ENCODE measurements around the gene POC1B. TPM values are rescaled to one million over a fixed set of nuclear protein-coding genes. Genes with fewer than 3 reads are reported as not detected.
A peak's percentile ranks its signal among the peaks of the same experiment; 100 is the strongest.

Gene POC1B
- total and polyA plus RNA-seq, 4 experiments from 2014 or later, result 19.8 to 46.3 (median 24.8) TPM

DNA sequence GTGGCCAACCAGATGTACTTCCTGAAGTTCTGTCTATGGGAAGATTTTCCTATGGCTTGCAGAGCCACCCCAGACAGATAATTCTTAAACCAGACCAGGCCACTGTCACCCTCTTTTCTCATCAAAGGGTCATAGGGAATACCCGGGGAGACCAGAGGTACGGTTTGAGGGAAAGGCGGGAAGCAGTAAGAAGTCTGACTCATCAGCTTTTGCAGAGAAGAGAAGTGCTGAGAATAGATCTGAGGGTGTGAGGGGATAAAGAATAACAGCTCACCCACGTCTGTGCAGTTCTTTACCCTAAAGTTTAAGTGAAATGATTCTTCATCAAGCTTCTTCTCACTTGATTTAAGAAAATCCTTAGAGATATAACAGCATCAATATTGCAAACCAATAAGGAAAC, 21.3 kb upstream of the POC1B start:
- Histone ChIP-seq H3K9me3 (ENCODE audit: control insufficient read depth in 1 of 2, low read length in 2 of 2) (no peaks in the 10 kb centered on the region), H3K27ac (ENCODE audit: low read depth, low read length) (no peak overlapping the region), H3K4me1 (ENCODE audit: insufficient read depth, low read length) (no peaks in the 10 kb centered on the region), H3K4me3 (ENCODE audit: low read length in 2 of 2) (no peak overlapping the region), H3K27me3 (ENCODE audit: insufficient read depth, low read length) (no peaks in the 10 kb centered on the region), H3K36me3 (ENCODE audit: insufficient read depth, low read length) (no peaks in the 10 kb centered on the region)
- peak overlapping the region in 1 of 7 donors; percentile 5 for H3K27ac Mint-ChIP-seq
- H3K4me1 Mint-ChIP-seq, result peaks cover 4 to 14% (median 9%) of the 10 kb centered on the region in 4 donors
- no peak for DNase-seq
- POLR2A ChIA-PET (ENCODE audit: partially characterized antibody), result no interaction called here
- CTCF ChIA-PET (ENCODE audit: partially characterized antibody), result interaction anchor here (0.9 to 2.1 kb wide), 5 partner anchors 15 to 556 kb away, joined by 3 to 7 read pairs (median 4); no protein-coding TSS in a partner anchor
- peaks cover 0 to 3% of the 10 kb centered on the region in 2 donors for H3K27me3 Mint-ChIP-seq
- H3K36me3 Mint-ChIP-seq, result no peaks in the 10 kb centered on the region
- intact Hi-C loops (cut with micrococcal nuclease), result loop anchor here (10.0 kb wide), 1 partner anchor 788 kb away; no protein-coding TSS in a partner anchor
- H3K4me3 Mint-ChIP-seq, result no peak overlapping the region
- H3K9me3 Mint-ChIP-seq, result peaks cover 0 to 3% (median 0%) of the 10 kb centered on the region in 8 donors

DNA sequence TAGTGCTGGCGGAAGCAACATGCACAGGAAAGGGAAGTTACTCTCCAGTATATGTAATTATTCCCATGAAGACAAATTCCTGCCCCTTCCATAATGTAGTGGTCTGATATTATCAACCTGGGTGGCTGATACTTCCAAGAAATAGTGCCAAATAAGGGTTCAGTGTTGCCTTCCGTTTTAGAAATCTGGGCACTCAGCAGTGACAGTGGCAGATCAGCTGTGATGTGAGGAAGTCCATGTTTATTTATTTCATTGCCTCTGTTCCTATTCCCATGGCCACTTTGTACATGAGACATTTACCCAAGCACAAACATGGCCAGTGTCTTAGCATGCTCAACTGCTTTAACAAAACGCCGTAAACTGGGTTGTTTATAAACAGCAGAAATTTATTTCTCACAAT, 20.3 kb upstream of the POC1B start:
- H3K4me3 ChIP-seq (ENCODE audit: low read length in 2 of 2), result no peak overlapping the region
- peaks cover 0 to 3% of the 10 kb centered on the region in 2 donors for H3K27me3 Mint-ChIP-seq
- no peaks in the 10 kb centered on the region for H3K9me3 ChIP-seq (ENCODE audit: control insufficient read depth in 1 of 2, low read length in 2 of 2)
- intact Hi-C loops (cut with micrococcal nuclease), result loop anchor here (10.0 kb wide), 1 partner anchor 789 kb away; no protein-coding TSS in a partner anchor
- H3K36me3 ChIP-seq (ENCODE audit: insufficient read depth, low read length), result no peaks in the 10 kb centered on the region
- H3K27me3 ChIP-seq (ENCODE audit: insufficient read depth, low read length), result no peaks in the 10 kb centered on the region
- H3K4me1 ChIP-seq (ENCODE audit: insufficient read depth, low read length), result no peaks in the 10 kb centered on the region
- peaks cover 4 to 16% (median 10%) of the 10 kb centered on the region in 4 donors for H3K4me1 Mint-ChIP-seq
- H3K9me3 Mint-ChIP-seq, result no peaks in the 10 kb centered on the region
- no peak for DNase-seq
- CTCF ChIA-PET (ENCODE audit: partially characterized antibody), result interaction anchor here (3.7 to 4.3 kb wide), 2 partner anchors 313 to 619 kb away, joined by 21 to 51 read pairs; no protein-coding TSS in a partner anchor
- no peak overlapping the region for H3K27ac Mint-ChIP-seq
- no peaks in the 10 kb centered on the region for H3K36me3 Mint-ChIP-seq
- H3K27ac ChIP-seq (ENCODE audit: low read depth, low read length), result no peak overlapping the region
- H3K4me3 Mint-ChIP-seq, result no peak overlapping the region
- POLR2A ChIA-PET (ENCODE audit: partially characterized antibody), result no interaction called here

DNA sequence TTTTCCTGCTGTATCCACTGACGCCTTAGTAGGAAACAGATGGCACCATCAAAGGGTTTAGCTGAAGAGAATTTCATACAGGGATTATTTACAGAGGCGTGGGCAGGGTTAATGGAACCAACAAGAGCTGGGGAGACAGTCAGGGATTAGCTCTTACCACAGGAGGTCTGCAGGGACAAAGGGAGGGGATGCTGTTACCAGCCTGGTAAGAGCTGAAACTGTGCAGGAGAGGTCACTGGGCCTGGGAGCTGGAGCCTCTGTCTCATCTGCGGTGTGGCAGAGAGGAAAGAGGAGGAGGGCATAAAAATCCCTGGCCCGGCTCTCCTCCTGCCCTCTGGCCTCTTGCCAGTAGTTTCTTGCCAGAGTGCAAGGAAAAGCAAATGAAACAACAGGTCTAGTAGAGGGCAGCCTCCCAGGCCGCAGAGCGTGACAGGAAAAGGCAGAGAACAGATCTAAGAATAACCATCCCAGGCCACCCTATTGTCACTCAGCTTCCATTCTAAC, 18.9 kb upstream of the POC1B start:
- Histone ChIP-seq H3K4me1 (ENCODE audit: insufficient read depth, low read length) (no peaks in the 10 kb centered on the region), H3K9me3 (ENCODE audit: control insufficient read depth in 1 of 2, low read length in 2 of 2) (no peaks in the 10 kb centered on the region), H3K27me3 (ENCODE audit: insufficient read depth, low read length) (no peaks in the 10 kb centered on the region), H3K36me3 (ENCODE audit: insufficient read depth, low read length) (no peaks in the 10 kb centered on the region), H3K27ac (ENCODE audit: low read depth, low read length) (no peak overlapping the region), H3K4me3 (ENCODE audit: low read length in 2 of 2) (no peak overlapping the region)
- no peak for DNase-seq
- peaks cover 0 to 3% of the 10 kb centered on the region in 2 donors for H3K27me3 Mint-ChIP-seq
- peaks cover 4 to 16% (median 10%) of the 10 kb centered on the region in 4 donors for H3K4me1 Mint-ChIP-seq
- POLR2A ChIA-PET (ENCODE audit: partially characterized antibody), result no interaction called here
- intact Hi-C loops (cut with micrococcal nuclease), result loop anchor here (5.0 to 10.0 kb wide), 2 partner anchors 708 to 790 kb away; no protein-coding TSS in a partner anchor
- CTCF ChIA-PET (ENCODE audit: partially characterized antibody), result interaction anchor here (0.8 to 6.5 kb wide), 16 partner anchors 17 to 1414 kb away, joined by 3 to 134 read pairs (median 6); partner anchors contain the start of gene GALNT4
- H3K27ac Mint-ChIP-seq, result peak overlapping the region in 2 of 7 donors; percentile 46 to 48
- no peaks in the 10 kb centered on the region for H3K9me3 Mint-ChIP-seq
- H3K4me3 Mint-ChIP-seq, result no peak overlapping the region
- peaks cover 0 to 1% of the 10 kb centered on the region in 2 donors for H3K36me3 Mint-ChIP-seq

DNA sequence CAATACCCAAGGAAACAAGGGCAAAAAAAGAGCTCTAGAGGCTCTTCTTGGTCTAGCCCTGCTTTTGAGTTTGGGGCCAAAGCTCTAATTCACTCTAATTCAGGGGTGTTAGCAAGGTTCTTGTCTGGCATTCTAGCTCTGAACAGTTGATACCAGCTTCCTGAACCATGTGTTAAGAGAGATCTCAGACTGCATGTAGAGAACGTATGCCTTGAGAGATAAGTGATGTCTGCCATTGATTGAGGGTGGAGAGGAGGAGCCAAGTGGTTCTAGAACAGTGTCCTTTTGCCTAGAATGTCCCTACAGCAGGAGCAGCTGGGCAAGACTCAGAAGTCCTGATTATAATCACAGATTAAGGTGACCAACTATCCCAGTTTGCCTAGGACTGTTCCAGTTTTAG, 18.2 kb upstream of the POC1B start:
- Mint-ChIP-seq H3K4me1 (peaks cover 4 to 16% (median 10%) of the 10 kb centered on the region in 4 donors), H3K27ac (peak overlapping the region in 1 of 7 donors; percentile 32), H3K9me3 (no peaks in the 10 kb centered on the region), H3K27me3 (peaks cover 0 to 3% of the 10 kb centered on the region in 2 donors), H3K36me3 (peaks cover 0 to 1% of the 10 kb centered on the region in 2 donors), H3K4me3 (no peak overlapping the region)
- CTCF ChIA-PET (ENCODE audit: partially characterized antibody), result interaction anchor here (0.8 to 6.5 kb wide), 31 partner anchors 8 to 1415 kb away, joined by 3 to 134 read pairs (median 5); partner anchors contain the start of gene GALNT4
- H3K4me1 ChIP-seq (ENCODE audit: insufficient read depth, low read length), result no peaks in the 10 kb centered on the region
- H3K27me3 ChIP-seq (ENCODE audit: insufficient read depth, low read length), result no peaks in the 10 kb centered on the region
- H3K36me3 ChIP-seq (ENCODE audit: insufficient read depth, low read length), result no peaks in the 10 kb centered on the region
- no peak for DNase-seq
- POLR2A ChIA-PET (ENCODE audit: partially characterized antibody), result no interaction called here
- no peak overlapping the region for H3K4me3 ChIP-seq (ENCODE audit: low read length in 2 of 2)
- intact Hi-C loops (cut with micrococcal nuclease), result loop anchor here (5.0 to 10.0 kb wide), 2 partner anchors 708 to 791 kb away; no protein-coding TSS in a partner anchor
- H3K27ac ChIP-seq (ENCODE audit: low read depth, low read length), result no peak overlapping the region
- H3K9me3 ChIP-seq (ENCODE audit: control insufficient read depth in 1 of 2, low read length in 2 of 2), result no peaks in the 10 kb centered on the region

DNA sequence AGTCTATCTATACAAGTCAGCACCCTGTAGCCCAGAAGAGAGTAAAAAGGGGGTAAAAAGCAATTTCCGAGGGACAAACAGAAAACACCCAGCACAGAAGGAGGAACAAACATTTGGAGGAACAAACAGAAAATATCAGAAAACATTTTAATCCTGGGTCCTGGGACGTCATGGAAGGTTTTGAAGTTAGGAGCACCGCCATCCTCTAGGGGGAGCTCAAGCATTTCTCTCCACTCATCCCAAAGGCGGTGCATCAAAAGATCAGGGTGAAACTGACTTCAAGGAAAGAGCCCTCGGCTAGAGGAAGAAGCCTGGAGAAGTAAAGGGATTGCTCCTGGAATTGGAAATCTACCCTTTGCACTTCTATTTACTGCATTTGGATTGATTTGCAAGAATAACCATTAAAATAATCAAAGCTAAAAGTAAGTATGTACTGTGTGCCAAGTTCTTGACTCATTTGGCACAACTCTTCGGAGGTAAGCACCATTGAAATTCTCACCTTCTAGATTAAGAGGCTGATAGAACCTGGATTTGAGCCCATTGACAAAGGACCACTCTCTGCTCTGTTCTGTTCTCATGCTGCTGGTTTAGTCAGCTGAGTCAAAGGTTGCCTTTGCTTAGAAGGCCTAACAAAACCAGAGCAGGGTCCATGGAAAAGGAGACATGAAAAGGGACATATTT, 17.2 kb upstream of the POC1B start:
- Histone ChIP-seq H3K4me3 (ENCODE audit: low read length in 2 of 2) (no peak overlapping the region), H3K4me1 (ENCODE audit: insufficient read depth, low read length) (no peaks in the 10 kb centered on the region), H3K27me3 (ENCODE audit: insufficient read depth, low read length) (no peaks in the 10 kb centered on the region), H3K27ac (ENCODE audit: low read depth, low read length) (no peak overlapping the region), H3K9me3 (ENCODE audit: control insufficient read depth in 1 of 2, low read length in 2 of 2) (no peaks in the 10 kb centered on the region), H3K36me3 (ENCODE audit: insufficient read depth, low read length) (no peaks in the 10 kb centered on the region)
- Mint-ChIP-seq H3K27me3 (peaks cover 0 to 3% of the 10 kb centered on the region in 2 donors), H3K36me3 (peaks cover 0 to 1% of the 10 kb centered on the region in 2 donors), H3K4me1 (peaks cover 4 to 16% (median 10%) of the 10 kb centered on the region in 4 donors), H3K9me3 (no peaks in the 10 kb centered on the region), H3K4me3 (peak overlapping the region in 1 of 8 donors; percentile 18), H3K27ac (peak overlapping the region in 4 of 7 donors; percentile 14 to 41 (median 36))
- intact Hi-C loops (cut with micrococcal nuclease), result loop anchor here (1.0 to 10.0 kb wide), 8 partner anchors 316 to 1416 kb away; no protein-coding TSS in a partner anchor
- peak; percentile 64 to 72 (median 69) for DNase-seq
- ChIA-PET CTCF (ENCODE audit: partially characterized antibody) (interaction anchor here (0.7 to 6.5 kb wide), 33 partner anchors 9 to 1416 kb away, joined by 3 to 134 read pairs (median 5); partner anchors contain the start of gene GALNT4), POLR2A (ENCODE audit: partially characterized antibody) (interaction anchor here (1.2 kb wide), 1 partner anchor 166 kb away, joined by 3 read pairs; no protein-coding TSS in a partner anchor)

DNA sequence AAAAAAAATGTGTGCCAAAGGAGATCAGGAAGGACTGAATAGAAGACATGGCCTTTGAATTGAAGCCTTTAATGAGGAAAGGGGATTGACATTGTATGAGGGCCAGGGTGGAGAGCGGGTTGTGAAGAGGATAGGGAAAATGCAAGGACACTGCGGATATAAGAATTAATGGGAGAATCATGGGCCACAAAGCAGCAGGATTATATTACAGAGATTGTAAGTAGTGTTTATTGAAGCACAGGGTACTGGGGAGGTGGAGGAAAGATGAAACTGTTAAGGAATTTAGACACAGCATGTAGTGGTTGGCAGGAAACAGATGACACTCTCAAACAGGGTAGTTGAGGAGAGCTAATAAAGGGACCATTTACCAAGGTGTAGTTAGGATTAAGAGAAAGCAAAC, 16.4 kb upstream of the POC1B start:
- no peaks in the 10 kb centered on the region for H3K9me3 ChIP-seq (ENCODE audit: control insufficient read depth in 1 of 2, low read length in 2 of 2)
- intact Hi-C loops (cut with micrococcal nuclease), result loop anchor here (5.0 to 10.0 kb wide), 2 partner anchors 710 to 793 kb away; no protein-coding TSS in a partner anchor
- Mint-ChIP-seq H3K27ac (peak overlapping the region in 3 of 7 donors; percentile 25 to 77 (median 58)), H3K9me3 (no peaks in the 10 kb centered on the region), H3K36me3 (peaks cover 0 to 1% of the 10 kb centered on the region in 2 donors), H3K27me3 (peaks cover 0 to 3% of the 10 kb centered on the region in 2 donors), H3K4me3 (no peak overlapping the region), H3K4me1 (peaks cover 4 to 16% (median 10%) of the 10 kb centered on the region in 4 donors)
- ChIA-PET POLR2A (ENCODE audit: partially characterized antibody) (no interaction called here), CTCF (ENCODE audit: partially characterized antibody) (interaction anchor here (1.1 to 6.5 kb wide), 12 partner anchors 13 to 1398 kb away, joined by 3 to 134 read pairs (median 8); no protein-coding TSS in a partner anchor)
- no peaks in the 10 kb centered on the region for H3K36me3 ChIP-seq (ENCODE audit: insufficient read depth, low read length)
- no peak overlapping the region for H3K4me3 ChIP-seq (ENCODE audit: low read length in 2 of 2)
- no peaks in the 10 kb centered on the region for H3K4me1 ChIP-seq (ENCODE audit: insufficient read depth, low read length)
- H3K27ac ChIP-seq (ENCODE audit: low read depth, low read length), result no peak overlapping the region
- no peaks in the 10 kb centered on the region for H3K27me3 ChIP-seq (ENCODE audit: insufficient read depth, low read length)
- no peak for DNase-seq

Measured in CD4-positive, alpha-beta memory T cell (primary cell).